A549 (cell line): ENCODE measurements around the gene SKAP1.

Source experiments
- CEBPB ChIP-seq, 2 experiments: fragments of >200 bp in 1 of 2; sonication (Bioruptor Twin) in 1 of 2; formaldehyde crosslinking in 1 of 2; IDR thresholded peaks; 2 replicates each; pipeline ENCODE4 v1.6.1; 2012 to 2016
- CHD2 ChIP-seq: fragments of 150-350 bp; IDR thresholded peaks from 2 replicates; pipeline ENCODE4 v1.6.1; 2014; ENCODE audit warnings: low read length; ENCODE audit not compliant: partially characterized antibody
- CTCF ChIP-seq: fragments of >200 bp; sonication (Bioruptor Twin); formaldehyde crosslinking; IDR thresholded peaks from 3 replicates; pipeline ENCODE4 v1.5.1; 2016
- ELK1 ChIP-seq: fragments of 150-350 bp; IDR thresholded peaks from 2 replicates; pipeline ENCODE4 v1.6.1; 2014; ENCODE audit warnings: low read depth, mild to moderate bottlenecking, low read length
- HES2 ChIP-seq: fragments of >200 bp; sonication (Bioruptor Twin); formaldehyde crosslinking; IDR thresholded peaks from 2 replicates; pipeline ENCODE4 v1.6.1; 2016
- HMGXB4 ChIP-seq: fragments of 250-450 bp; sonication (Bioruptor Pico); IDR thresholded peaks from 2 replicates; pipeline ENCODE4 v1.5.0; 2021; ENCODE audit warnings: mild to moderate bottlenecking, moderate library complexity, borderline replicate concordance
- JUN ChIP-seq, 2 experiments: fragments of >200 bp; sonication (Bioruptor Twin); formaldehyde crosslinking; IDR thresholded peaks; 2 replicates in 1 of 2; 3 replicates in 1 of 2; pipeline ENCODE4 v1.6.1; 2016 to 2017
- MAZ ChIP-seq: fragments of 150-350 bp; IDR thresholded peaks from 2 replicates; pipeline ENCODE4 v1.6.1; 2014; ENCODE audit warnings: antibody characterized with exemption, low read depth, low read length, borderline replicate concordance
- RARB ChIP-seq: fragments of 250-450 bp; sonication (Bioruptor Pico); IDR thresholded peaks from 2 replicates; pipeline ENCODE4 v1.8.0; 2021; ENCODE audit warnings: mild to moderate bottlenecking, moderate library complexity

- TF ChIP-seq CTCF (no peak), CHD2 (no peak), JUN (IDR thresholded peaks at IDR 0.05) (no peak), HES2 (no peak), ELK1 (no peak), HMGXB4 (CRISPR knock-in tag) (no peak), MAZ (no peak), RARB (CRISPR knock-in tag) (no peak), CEBPB (IDR thresholded peaks at IDR 0.05) (no peak)
Measured at GRCh38 chr17:48123111-48123510, 306.9 kb downstream of the SKAP1 start.
